Spinal cord (tissue), 10 donors: ENCODE measurements around the gene RNASE4. TPM values are rescaled to one million over a fixed set of nuclear protein-coding genes. Genes with fewer than 3 reads are reported as not detected.

Experiments used
- DNase-seq, 6 donors: peaks; one replicate each; pipeline versions ENCODE4 v3.0.0 to v3.0.0-alpha.2; 2013 to 2015; ENCODE audit warnings: low spot score in 6 of 6, low read depth in 4 of 6
- H3K27ac ChIP-seq: one replicate; pipeline ENCODE4 v1.5.1; 2013; ENCODE audit warnings: low read depth, low read length, control low read depth
- H3K27me3 ChIP-seq: one replicate; pipeline ENCODE4 v1.6.1; 2013; ENCODE audit warnings: low read length; ENCODE audit not compliant: control insufficient read depth, insufficient read depth
- H3K36me3 ChIP-seq: one replicate; pipeline ENCODE4 v1.6.1; 2013; ENCODE audit warnings: low read length; ENCODE audit not compliant: control insufficient read depth, insufficient read depth
- H3K4me1 ChIP-seq: one replicate; pipeline ENCODE4 v1.6.1; 2013; ENCODE audit warnings: low read length; ENCODE audit not compliant: control insufficient read depth, insufficient read depth
- H3K4me3 ChIP-seq: one replicate; pipeline ENCODE4 v1.5.1; 2013; ENCODE audit warnings: low read depth, low read length, control low read depth
- H3K9me3 ChIP-seq: one replicate; pipeline ENCODE4 v1.6.1; 2013; ENCODE audit warnings: low read length; ENCODE audit not compliant: control insufficient read depth, insufficient read depth
- WGBS: methylation state at CpG from one replicate; pipeline ENCODE4 v1.1.5; 2013; ENCODE audit warnings: missing lambda C conversion rate; ENCODE audit not compliant: insufficient coverage; 5-methylcytosine and 5-hydroxymethylcytosine counted together
- polyA plus RNA-seq, 2 donors: library from polyadenylated mRNA; unstranded; fragments of 120-200 nt; gene quantifications; one replicate each; pipeline ENCODE4 v1.2.1, GENCODE V29; 2013; ENCODE audit not compliant: insufficient read length in 2 of 2
- total RNA-seq, 2 donors: library from RNA; depleted of rRNA in 1 of 2; stranded (reverse); fragments of 120-200 nt in 1 of 2; fragments of >200 nt in 1 of 2; gene quantifications; one replicate each; pipeline versions ENCODE4 v1.2.3 to v1.2.4, GENCODE V29; 2013 to 2014
- donor health status: healthy.

RNASE4 gene
- total and polyA plus RNA-seq, 4 donors: 0.48 to 13.8 (median 6.6) TPM

- Histone ChIP-seq H3K9me3 (no peaks in the 10 kb centered on the region), H3K27me3 (peaks cover 4% of the 10 kb centered on the region), H3K27ac (no peak overlapping the region), H3K4me3 (no peak overlapping the region), H3K36me3 (no peaks in the 10 kb centered on the region), H3K4me1 (no peaks in the 10 kb centered on the region)
- 83% methylated on average over 2 of the region's 4 CpGs for WGBS
- no peak for DNase-seq
These were observed 12.6 kb upstream of the RNASE4 start for GRCh38 chr14:20671597-20672283.

DNA sequence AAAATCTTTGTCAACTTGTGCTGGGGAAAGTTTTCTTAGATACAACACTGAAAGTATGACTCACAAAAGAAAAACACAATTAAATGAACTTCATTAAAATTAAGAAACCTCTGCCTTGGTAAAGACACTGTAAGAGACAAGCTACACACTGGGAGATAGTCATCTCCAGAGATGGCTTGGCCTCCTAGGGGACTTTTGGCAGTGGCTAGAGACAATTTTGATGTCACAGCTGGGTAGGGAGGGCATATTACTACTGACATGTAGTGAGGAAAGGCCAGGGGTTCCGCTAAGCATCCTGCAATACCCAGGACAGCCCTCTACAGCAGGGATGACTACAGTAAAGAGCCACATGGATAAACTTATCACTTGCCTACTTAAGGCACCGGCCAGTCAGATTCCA is 8.7 kb upstream of the RNASE4 start:
- Histone ChIP-seq H3K4me3 (no peak overlapping the region), H3K36me3 (no peaks in the 10 kb centered on the region), H3K27me3 (peaks cover 4% of the 10 kb centered on the region), H3K4me1 (peaks cover under 1% of the 10 kb centered on the region), H3K27ac (no peak overlapping the region), H3K9me3 (no peaks in the 10 kb centered on the region)
- 73% methylated on average over 1 of the region's 2 CpGs for WGBS
- DNase-seq: no peak

DNA sequence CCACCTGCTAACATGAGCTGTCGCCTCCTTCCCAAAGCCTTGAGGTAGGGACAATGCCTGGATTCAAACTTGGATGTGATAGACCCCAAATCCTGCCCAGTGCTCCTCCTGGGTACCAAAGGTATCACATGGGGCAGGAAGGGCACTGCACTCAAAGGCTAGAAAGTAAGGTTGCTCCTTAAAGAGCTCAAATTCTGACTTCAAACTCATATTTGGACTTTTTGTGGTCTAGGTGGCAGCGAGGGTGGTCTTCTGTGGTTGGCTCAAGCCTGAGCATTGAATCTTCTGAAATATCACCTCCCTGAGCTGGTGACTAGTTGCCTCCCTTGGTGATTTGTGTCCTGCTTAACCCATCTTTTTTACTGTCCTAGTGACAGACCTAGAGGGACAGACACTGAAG is 8.3 kb upstream of the RNASE4 start:
- peaks cover 4% of the 10 kb centered on the region for H3K27me3 ChIP-seq
- no peak overlapping the region for H3K27ac ChIP-seq
- no peak for DNase-seq
- WGBS: 89% methylated on average over 1 of the region's 2 CpGs
- peaks cover 4% of the 10 kb centered on the region for H3K4me1 ChIP-seq
- no peaks in the 10 kb centered on the region for H3K9me3 ChIP-seq
- no peaks in the 10 kb centered on the region for H3K36me3 ChIP-seq
- no peak overlapping the region for H3K4me3 ChIP-seq

GRCh38 chr14:20679907-20680306 is 4.5 kb upstream of the RNASE4 start:
- H3K27ac ChIP-seq: no peak overlapping the region
- no peaks in the 10 kb centered on the region for H3K9me3 ChIP-seq
- no peaks in the 10 kb centered on the region for H3K36me3 ChIP-seq
- peak in 1 of 6 donors; percentile 75 for DNase-seq
- no peak overlapping the region for H3K4me3 ChIP-seq
- WGBS: 80% methylated on average over 1 of the region's 1 CpG
- H3K4me1 ChIP-seq: peaks cover 30% of the 10 kb centered on the region
- H3K27me3 ChIP-seq: peaks cover 4% of the 10 kb centered on the region

GRCh38 chr14:20680363-20680762 is 4.0 kb upstream of the RNASE4 start:
- no peak for DNase-seq
- H3K9me3 ChIP-seq: no peaks in the 10 kb centered on the region
- H3K36me3 ChIP-seq: no peaks in the 10 kb centered on the region
- no peak overlapping the region for H3K4me3 ChIP-seq
- H3K4me1 ChIP-seq: peaks cover 30% of the 10 kb centered on the region
- H3K27me3 ChIP-seq: peaks cover 4% of the 10 kb centered on the region
- WGBS: 53% methylated on average over 7 of the region's 8 CpGs
- no peak overlapping the region for H3K27ac ChIP-seq

GRCh38 chr14:20680843-20681347 is 3.5 kb upstream of the RNASE4 start:
- 12% methylated on average over 6 of the region's 7 CpGs for WGBS
- Histone ChIP-seq H3K27me3 (peaks cover 1% of the 10 kb centered on the region), H3K36me3 (no peaks in the 10 kb centered on the region), H3K9me3 (no peaks in the 10 kb centered on the region), H3K27ac (peak overlapping the region; percentile 100), H3K4me1 (peaks cover 30% of the 10 kb centered on the region), H3K4me3 (peak overlapping the region; percentile 99)
- no peak for DNase-seq

DNA sequence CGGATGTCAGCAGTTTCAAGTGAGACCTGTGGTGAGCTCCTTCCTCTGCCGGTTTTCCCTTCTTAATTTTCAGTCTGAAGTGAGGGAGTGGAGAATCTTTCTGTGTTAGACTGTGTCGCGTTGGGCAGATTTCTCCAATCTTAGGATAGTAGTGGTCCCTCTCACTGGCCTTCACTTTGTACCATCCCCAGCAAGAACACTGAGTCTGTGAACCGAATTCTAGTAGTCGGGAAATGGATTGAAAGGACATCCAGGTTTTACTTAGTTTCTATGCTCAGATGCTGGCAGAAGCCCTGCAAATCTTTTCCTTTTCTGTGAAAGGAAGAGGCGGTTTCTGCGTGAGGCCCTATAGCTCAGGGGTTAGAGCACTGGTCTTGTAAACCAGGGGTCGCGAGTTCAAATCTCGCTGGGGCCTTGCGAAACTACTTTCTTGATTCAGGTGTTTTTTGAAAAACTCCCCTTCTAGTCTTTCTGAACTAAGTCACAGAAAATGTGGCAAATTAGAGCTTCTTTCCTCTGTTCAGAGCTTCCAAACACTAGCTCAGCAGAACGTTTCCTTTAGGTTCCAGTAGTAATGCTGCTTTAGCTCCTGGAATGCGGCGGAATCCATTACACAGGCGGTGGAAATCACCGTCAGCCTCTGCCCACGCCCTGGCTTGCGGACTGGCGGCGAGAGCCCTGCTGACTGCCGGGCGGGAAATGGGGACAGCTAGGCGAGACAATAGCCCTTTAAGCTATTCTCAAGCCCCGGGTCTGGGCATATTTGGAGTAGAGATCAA is 2.8 kb upstream of the RNASE4 start:
- Histone ChIP-seq H3K27me3 (no peaks in the 10 kb centered on the region), H3K36me3 (no peaks in the 10 kb centered on the region), H3K9me3 (no peaks in the 10 kb centered on the region), H3K4me1 (peaks cover 30% of the 10 kb centered on the region), H3K4me3 (peak overlapping the region; percentile 99), H3K27ac (peak overlapping the region; percentile 100)
- peak; percentile 79 to 97 (median 88) for DNase-seq
- under 1% methylated on average over 21 of the region's 25 CpGs for WGBS

GRCh38 chr14:20682127-20682434 is 2.3 kb upstream of the RNASE4 start:
- no peaks in the 10 kb centered on the region for H3K9me3 ChIP-seq
- peak overlapping the region; percentile 100 for H3K27ac ChIP-seq
- no peaks in the 10 kb centered on the region for H3K27me3 ChIP-seq
- 0% methylated on average over 8 of the region's 11 CpGs for WGBS
- H3K36me3 ChIP-seq: no peaks in the 10 kb centered on the region
- peaks cover 30% of the 10 kb centered on the region for H3K4me1 ChIP-seq
- H3K4me3 ChIP-seq: peak overlapping the region; percentile 99
- DNase-seq: no peak

DNA sequence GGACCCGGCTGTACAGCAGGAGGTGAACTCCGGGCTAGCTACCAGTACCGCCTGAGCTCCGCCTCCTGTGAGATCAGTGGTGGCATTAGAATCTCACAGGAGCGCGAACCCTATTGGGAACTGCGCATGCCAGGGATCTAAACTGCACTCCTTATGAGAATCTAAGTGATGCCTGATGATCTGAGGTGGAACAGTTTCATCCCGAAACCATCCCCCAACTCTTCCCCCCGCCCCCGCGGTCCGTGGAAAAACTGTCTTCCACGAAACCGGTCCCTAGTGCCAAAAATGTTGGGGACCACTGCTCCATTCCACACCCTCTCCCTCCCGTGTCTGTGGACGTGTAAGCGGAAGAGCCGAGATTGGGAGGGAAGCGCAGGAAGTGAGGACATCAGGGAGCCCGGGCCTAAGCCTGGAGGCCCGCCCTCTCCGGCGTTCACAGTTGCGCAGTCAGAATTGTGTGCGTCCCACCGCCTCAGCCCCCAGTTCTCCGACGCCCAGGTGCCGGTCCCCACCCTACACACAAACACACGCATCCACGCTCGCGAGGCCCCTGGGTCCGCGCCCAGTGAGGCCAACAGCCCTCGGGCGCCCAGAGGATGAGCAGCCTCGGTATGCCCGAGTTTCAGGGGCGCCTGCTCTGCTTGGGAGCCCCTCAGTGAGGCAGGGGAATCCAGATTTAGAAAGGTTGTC is 1.8 kb upstream of the RNASE4 start:
- H3K4me1 ChIP-seq: peaks cover 30% of the 10 kb centered on the region

More for the DNA sequence above, 1.8 kb upstream of the RNASE4 start:
- Histone ChIP-seq H3K27me3 (no peaks in the 10 kb centered on the region), H3K27ac (peak overlapping the region; percentile 100), H3K4me3 (peak overlapping the region; percentile 99), H3K36me3 (no peaks in the 10 kb centered on the region), H3K9me3 (no peaks in the 10 kb centered on the region)
- under 1% methylated on average over 34 of the region's 40 CpGs for WGBS
- DNase-seq: peak; percentile 90 to 99 (median 93)
